Subcutaneous adipose tissue (tissue), 4 donors: ENCODE data around the gene TECPR1. TPM values are rescaled to one million over a fixed set of nuclear protein-coding genes. Genes with fewer than 3 reads are reported as not detected.

ENCODE experiments used
- CTCF ChIP-seq: fragments of 450-650 bp; IDR thresholded peaks from one replicate; pipeline ENCODE4 v1.5.1; 2016; ENCODE audit warnings: low read depth, mild to moderate bottlenecking, control low read depth, antibody characterized with exemption, moderate library complexity
- total RNA-seq, 4 donors: library from RNA; depleted of rRNA; stranded (reverse); fragments of >200 nt; gene quantifications; one replicate each; pipeline ENCODE4 v1.1.0, GENCODE V29; 2016

Gene TECPR1
- total RNA-seq, 4 donors from 2014 or later, result 9.7 to 36.2 (median 11.9) TPM

GRCh38 chr7:98168181-98168903, 83.7 kb downstream of the TECPR1 start:
- TF ChIP-seq CTCF, result no peak

- no peak for TF ChIP-seq CTCF
Measured at GRCh38 chr7:98167653-98168052, 84.4 kb downstream of the TECPR1 start.

- TF ChIP-seq CTCF, result no peak
Measured at GRCh38 chr7:98166668-98166970, 85.4 kb downstream of the TECPR1 start.

GRCh38 chr7:98165827-98166667, 86.0 kb downstream of the TECPR1 start:
- TF ChIP-seq CTCF, result no peak

Other genes starting within 250 kb of the TECPR1 start
- 10 to 100 TPM in 1 of 4 donors, 1 to 10 TPM in 3; 7.3 to 15.4 (median 8.6) TPM for gene LMTK2, start 145.4 kb downstream of the TECPR1 start, total RNA-seq
- gene BHLHA15, start 40.8 kb downstream of the TECPR1 start, total RNA-seq, result not detected
- 100 to 1,000 TPM in 1 of 4 donors, 10 to 100 TPM in 3; 69.3 to 106 (median 82.5) TPM for gene BRI3, start 29.5 kb upstream of the TECPR1 start, total RNA-seq
- gene BAIAP2L1, start 148.9 kb upstream of the TECPR1 start, total RNA-seq, result 1 to 10 TPM in 3 of 4 donors, under 1 TPM in 1; 0.85 to 3.2 (median 2.2) TPM